PC-3 (cell line): ENCODE results near the gene UNC5B.

Source experiments
- CTCF ChIP-seq: fragments of 300-600 bp; sonication (generic); conservative IDR thresholded peaks from 2 replicates; pipeline ENCODE4 v1.5.1; 2017; ENCODE audit warnings: antibody characterized with exemption, low read depth, mild to moderate bottlenecking, low read length
- EZH2 ChIP-seq: fragments of 300-600 bp; sonication (generic); IDR thresholded peaks from one replicate; pipeline ENCODE4 v1.6.1; 2017; ENCODE audit warnings: antibody characterized with exemption, mild to moderate bottlenecking, low read length; ENCODE audit not compliant: unreplicated experiment
- EZH2phosphoT487 ChIP-seq: fragments of 300-600 bp; sonication (generic); IDR thresholded peaks from 2 replicates; pipeline ENCODE4 v1.6.1; 2018; ENCODE audit warnings: mild to moderate bottlenecking, antibody characterized with exemption, low read length, borderline replicate concordance

GRCh38 chr10:71307469-71308085 is 95.2 kb downstream of the UNC5B start:
- no peak for TF ChIP-seq CTCF
- TF ChIP-seq EZH2: no peak
- no peak for TF ChIP-seq EZH2phosphoT487
